NCI-H345 (cell line): ENCODE measurements around the gene CACNA2D4.

Source experiments
- DNase-seq: peaks from one replicate; lab custom pipeline; 2025; lab: John Stamatoyannopoulos, UW

The CACNA2D4 gene

GRCh38 chr12:1815108-1815507 lies 103.3 kb downstream of the CACNA2D4 start:
- DNase-seq, result no peak

GRCh38 chr12:1814266-1814665 lies 104.2 kb downstream of the CACNA2D4 start:
- DNase-seq, result no peak

GRCh38 chr12:1812650-1813302 lies 105.7 kb downstream of the CACNA2D4 start:
- DNase-seq, result no peak

GRCh38 chr12:1811948-1812291 lies 106.5 kb downstream of the CACNA2D4 start:
- DNase-seq, result no peak

GRCh38 chr12:1811281-1811947 lies 107.0 kb downstream of the CACNA2D4 start:
- no peak for DNase-seq

GRCh38 chr12:1810931-1811280 lies 107.5 kb downstream of the CACNA2D4 start:
- DNase-seq, result no peak

GRCh38 chr12:1810201-1810930 lies 108.1 kb downstream of the CACNA2D4 start:
- no peak for DNase-seq

GRCh38 chr12:1809591-1810190 lies 108.8 kb downstream of the CACNA2D4 start:
- no peak for DNase-seq

GRCh38 chr12:1808798-1809480 lies 109.5 kb downstream of the CACNA2D4 start:
- no peak for DNase-seq

GRCh38 chr12:1808036-1808797 lies 110.2 kb downstream of the CACNA2D4 start:
- DNase-seq, result no peak

- no peak for DNase-seq
Measured at GRCh38 chr12:1807087-1807860, 111.2 kb downstream of the CACNA2D4 start.

GRCh38 chr12:1806301-1807086 lies 112.0 kb downstream of the CACNA2D4 start:
- DNase-seq, result no peak

GRCh38 chr12:1805441-1806081 lies 112.9 kb downstream of the CACNA2D4 start:
- no peak for DNase-seq

- peak; percentile 52 for DNase-seq
Measured at GRCh38 chr12:1804545-1805332, 113.7 kb downstream of the CACNA2D4 start.

- DNase-seq, result no peak
Measured at GRCh38 chr12:1803736-1804135, 114.7 kb downstream of the CACNA2D4 start.

- no peak for DNase-seq
Measured at GRCh38 chr12:1801303-1801975, 117.0 kb downstream of the CACNA2D4 start.

- no peak for DNase-seq
Measured at GRCh38 chr12:1800401-1801302, 117.8 kb downstream of the CACNA2D4 start.
